ENCODE measurements around the gene HS1BP3. TPM values are rescaled to one million over a fixed set of nuclear protein-coding genes. Genes with fewer than 3 reads are reported as not detected.

The HS1BP3 gene
- total and polyA plus RNA-seq, 2 of the 13 experiments (the other 11 are each of a cell fraction or from before 2014, with no cell fraction given), result 15.2 to 22.0 TPM

DNA sequence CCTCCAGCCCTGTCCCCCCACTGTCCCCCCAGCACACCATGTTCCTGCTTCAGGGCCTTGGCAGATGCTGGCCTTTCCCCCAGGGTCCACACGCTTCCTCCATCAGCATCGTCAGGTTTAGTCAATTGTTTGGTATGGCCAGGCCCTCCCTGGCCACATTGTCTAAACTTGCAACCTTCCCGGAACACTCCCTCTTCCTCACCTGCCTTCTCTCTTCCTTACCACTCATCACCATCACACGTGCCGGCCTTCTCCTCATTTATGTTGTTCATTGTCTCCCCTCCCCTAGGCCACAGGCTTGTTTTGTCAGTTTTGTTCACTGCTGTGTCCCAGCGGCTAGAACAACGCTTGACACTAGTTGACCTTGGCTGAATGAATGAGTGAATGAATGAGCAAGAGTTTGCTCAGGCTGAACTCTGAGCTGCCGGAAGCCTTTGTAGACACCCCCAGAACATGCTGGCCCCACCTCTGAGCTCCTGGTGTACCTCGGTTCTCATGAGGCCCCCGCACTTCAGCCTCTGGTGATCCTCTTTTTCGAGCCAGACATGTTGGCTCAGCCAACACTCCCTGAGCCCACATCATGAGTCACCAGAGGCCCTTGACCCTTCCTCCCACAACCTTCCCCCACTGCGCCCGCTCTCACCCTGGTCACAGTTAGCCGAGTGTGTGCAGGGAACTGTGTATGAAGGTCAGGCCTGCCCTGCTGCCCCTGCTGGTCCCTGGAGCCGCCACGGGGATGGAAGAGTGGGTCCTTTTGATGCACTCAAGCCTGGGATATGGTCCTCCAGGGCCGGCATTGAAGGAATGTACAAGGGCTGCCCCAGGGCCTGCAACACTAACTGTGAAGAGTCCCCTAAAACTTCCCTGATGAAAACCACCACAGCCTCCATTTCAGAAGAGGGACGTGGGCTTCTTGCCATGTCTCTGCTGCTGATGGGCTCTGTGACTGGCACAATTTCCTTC lies 57.5 kb downstream of the HS1BP3 start (continued):
- TF ChIP-seq SMAD3 (CRISPR knock-in tag; IDR thresholded peaks at IDR 0.05) (peak; percentile 99), RFXANK (CRISPR knock-in tag; IDR thresholded peaks at IDR 0.05) (peak; percentile 80; the same call in 1 of the 2 replicates), ZNF282 (IDR thresholded peaks at IDR 0.05; ENCODE audit: partially characterized antibody) (peak; percentile 9), NFYB (CRISPR knock-in tag; IDR thresholded peaks at IDR 0.05) (peak; percentile 17), ZNF850 (CRISPR knock-in tag; conservative IDR thresholded peaks at IDR 0.05) (no peak), ZNF558 (CRISPR knock-in tag; IDR thresholded peaks at IDR 0.05; ENCODE audit: borderline replicate concordance) (peak; percentile 42; the same call in 1 of the 2 replicates), TARDBP (CRISPR knock-in tag; IDR thresholded peaks at IDR 0.05) (peak; percentile 100), ZNF773 (CRISPR knock-in tag; IDR thresholded peaks at IDR 0.05; ENCODE audit: borderline replicate concordance) (no peak), PRPF4 (IDR thresholded peaks at IDR 0.05; ENCODE audit: low read depth, low read length, poor library complexity, severe bottlenecking) (peak; percentile 93), EP300 (IDR thresholded peaks at IDR 0.05; ENCODE audit: low read depth in 2 of 2, low read length in 2 of 2) (peak; percentile 100), EP300 (CRISPR knock-in tag; IDR thresholded peaks at IDR 0.05; ENCODE audit: borderline replicate concordance) (peak; percentile 100), SP5 (CRISPR knock-in tag; IDR thresholded peaks at IDR 0.05; ENCODE audit: borderline replicate concordance, low read depth) (peak; percentile 97), PITX1 (CRISPR knock-in tag; IDR thresholded peaks at IDR 0.05) (peak; percentile 99)
- TF ChIP-seq, protein P1, sequence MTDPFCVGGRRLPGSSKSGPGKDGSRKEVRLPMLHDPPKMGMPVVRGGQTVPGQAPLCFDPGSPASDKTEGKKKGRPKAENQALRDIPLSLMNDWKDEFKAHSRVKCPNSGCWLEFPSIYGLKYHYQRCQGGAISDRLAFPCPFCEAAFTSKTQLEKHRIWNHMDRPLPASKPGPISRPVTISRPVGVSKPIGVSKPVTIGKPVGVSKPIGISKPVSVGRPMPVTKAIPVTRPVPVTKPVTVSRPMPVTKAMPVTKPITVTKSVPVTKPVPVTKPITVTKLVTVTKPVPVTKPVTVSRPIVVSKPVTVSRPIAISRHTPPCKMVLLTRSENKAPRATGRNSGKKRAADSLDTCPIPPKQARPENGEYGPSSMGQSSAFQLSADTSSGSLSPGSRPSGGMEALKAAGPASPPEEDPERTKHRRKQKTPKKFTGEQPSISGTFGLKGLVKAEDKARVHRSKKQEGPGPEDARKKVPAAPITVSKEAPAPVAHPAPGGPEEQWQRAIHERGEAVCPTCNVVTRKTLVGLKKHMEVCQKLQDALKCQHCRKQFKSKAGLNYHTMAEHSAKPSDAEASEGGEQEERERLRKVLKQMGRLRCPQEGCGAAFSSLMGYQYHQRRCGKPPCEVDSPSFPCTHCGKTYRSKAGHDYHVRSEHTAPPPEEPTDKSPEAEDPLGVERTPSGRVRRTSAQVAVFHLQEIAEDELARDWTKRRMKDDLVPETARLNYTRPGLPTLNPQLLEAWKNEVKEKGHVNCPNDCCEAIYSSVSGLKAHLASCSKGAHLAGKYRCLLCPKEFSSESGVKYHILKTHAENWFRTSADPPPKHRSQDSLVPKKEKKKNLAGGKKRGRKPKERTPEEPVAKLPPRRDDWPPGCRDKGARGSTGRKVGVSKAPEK (CRISPR knock-in tag; IDR thresholded peaks at IDR 0.05; ENCODE audit: borderline replicate concordance), result no peak; the same call in 1 of the 2 replicates
- TF ChIP-seq, protein P2, sequence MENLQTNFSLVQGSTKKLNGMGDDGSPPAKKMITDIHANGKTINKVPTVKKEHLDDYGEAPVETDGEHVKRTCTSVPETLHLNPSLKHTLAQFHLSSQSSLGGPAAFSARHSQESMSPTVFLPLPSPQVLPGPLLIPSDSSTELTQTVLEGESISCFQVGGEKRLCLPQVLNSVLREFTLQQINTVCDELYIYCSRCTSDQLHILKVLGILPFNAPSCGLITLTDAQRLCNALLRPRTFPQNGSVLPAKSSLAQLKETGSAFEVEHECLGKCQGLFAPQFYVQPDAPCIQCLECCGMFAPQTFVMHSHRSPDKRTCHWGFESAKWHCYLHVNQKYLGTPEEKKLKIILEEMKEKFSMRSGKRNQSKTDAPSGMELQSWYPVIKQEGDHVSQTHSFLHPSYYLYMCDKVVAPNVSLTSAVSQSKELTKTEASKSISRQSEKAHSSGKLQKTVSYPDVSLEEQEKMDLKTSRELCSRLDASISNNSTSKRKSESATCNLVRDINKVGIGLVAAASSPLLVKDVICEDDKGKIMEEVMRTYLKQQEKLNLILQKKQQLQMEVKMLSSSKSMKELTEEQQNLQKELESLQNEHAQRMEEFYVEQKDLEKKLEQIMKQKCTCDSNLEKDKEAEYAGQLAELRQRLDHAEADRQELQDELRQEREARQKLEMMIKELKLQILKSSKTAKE (CRISPR knock-in tag; IDR thresholded peaks at IDR 0.05; ENCODE audit: borderline replicate concordance), result peak; percentile 100
- TF ChIP-seq, protein P3, sequence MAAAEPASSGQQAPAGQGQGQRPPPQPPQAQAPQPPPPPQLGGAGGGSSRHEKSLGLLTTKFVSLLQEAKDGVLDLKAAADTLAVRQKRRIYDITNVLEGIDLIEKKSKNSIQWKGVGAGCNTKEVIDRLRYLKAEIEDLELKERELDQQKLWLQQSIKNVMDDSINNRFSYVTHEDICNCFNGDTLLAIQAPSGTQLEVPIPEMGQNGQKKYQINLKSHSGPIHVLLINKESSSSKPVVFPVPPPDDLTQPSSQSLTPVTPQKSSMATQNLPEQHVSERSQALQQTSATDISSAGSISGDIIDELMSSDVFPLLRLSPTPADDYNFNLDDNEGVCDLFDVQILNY (CRISPR knock-in tag; conservative IDR thresholded peaks at IDR 0.05), result no peak; the same call in 1 of the 2 replicates
- TF ChIP-seq, protein P4, sequence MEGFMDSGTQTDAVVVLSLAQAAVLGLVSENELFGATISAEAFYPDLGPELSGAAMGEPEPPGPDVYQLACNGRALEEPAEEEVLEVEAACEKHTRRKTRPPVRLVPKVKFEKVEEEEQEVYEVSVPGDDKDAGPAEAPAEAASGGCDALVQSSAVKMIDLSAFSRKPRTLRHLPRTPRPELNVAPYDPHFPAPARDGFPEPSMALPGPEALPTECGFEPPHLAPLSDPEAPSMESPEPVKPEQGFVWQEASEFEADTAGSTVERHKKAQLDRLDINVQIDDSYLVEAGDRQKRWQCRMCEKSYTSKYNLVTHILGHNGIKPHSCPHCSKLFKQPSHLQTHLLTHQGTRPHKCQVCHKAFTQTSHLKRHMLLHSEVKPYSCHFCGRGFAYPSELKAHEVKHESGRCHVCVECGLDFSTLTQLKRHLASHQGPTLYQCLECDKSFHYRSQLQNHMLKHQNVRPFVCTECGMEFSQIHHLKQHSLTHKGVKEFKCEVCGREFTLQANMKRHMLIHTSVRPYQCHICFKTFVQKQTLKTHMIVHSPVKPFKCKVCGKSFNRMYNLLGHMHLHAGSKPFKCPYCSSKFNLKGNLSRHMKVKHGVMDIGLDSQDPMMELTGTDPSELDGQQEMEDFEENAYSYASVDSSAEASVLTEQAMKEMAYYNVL (CRISPR knock-in tag; IDR thresholded peaks at IDR 0.05; ENCODE audit: borderline replicate concordance), result peak; percentile 100

Measured in HepG2 (cell line).